Stimulated activated naive CD8-positive, alpha-beta T cell treated with anti-CD3 and anti-CD28 coated beads, Interleukin-15, amount 100 ng/mL, for 72 hours (primary cell): ENCODE measurements around the gene SMIM26.
"Not testable (repeated sequence)": the region's sequence is repeated elsewhere in the genome, so short reads cannot be mapped to it uniquely, and the experiment has no call there.

Experiments
- ATAC-seq: fragments of 150-1000 bp; cut with Tn5 transposase; 2 replicates; pipeline ENCODE4 v1.10.0; 2021; ENCODE audit warnings: mild to moderate bottlenecking, moderate library complexity
- DNase-seq, 2 donors: peaks; one replicate each; pipeline ENCODE4 v3.0.0; 2021 to 2022
- H3K27ac Mint-ChIP-seq, 2 donors: one replicate each; pipeline ENCODE4 v1.8.0; 2022; ENCODE audit warnings: mild to moderate bottlenecking in 2 of 2, mixed read lengths in 2 of 2, moderate library complexity in 2 of 2
- H3K27me3 Mint-ChIP-seq: one replicate; pipeline ENCODE4 v1.8.0; 2022; ENCODE audit warnings: mixed read lengths
- H3K4me1 Mint-ChIP-seq: one replicate; pipeline ENCODE4 v1.8.0; 2022; ENCODE audit warnings: mild to moderate bottlenecking, mixed read lengths
- H3K4me3 Mint-ChIP-seq, 2 donors: one replicate each; pipeline ENCODE4 v1.8.0; 2022; ENCODE audit warnings: mild to moderate bottlenecking in 2 of 2, mixed read lengths in 2 of 2, moderate library complexity in 1 of 2
- H3K9me3 Mint-ChIP-seq, 2 donors: one replicate each; pipeline ENCODE4 v1.8.0; 2022; ENCODE audit warnings: mixed read lengths in 2 of 2

SMIM26 gene

GRCh38 chr20:18566892-18567738 lies at the start of gene SMIM26:
Gene SMIM26 (plus strand): TSS chr20:18567432. CDS start chr20:18567479, 47 bp downstream.
- Mint-ChIP-seq H3K9me3 (peaks cover 4 to 11% of the 10 kb centered on the region in 2 donors), H3K27ac (peak within 1 kb of the TSS; percentile 99), H3K4me1 (peaks cover 15% of the 10 kb centered on the region), H3K27me3 (no peaks in the 10 kb centered on the region), H3K4me3 (peak within 1 kb of the TSS; percentile 82 to 95)
- DNase-seq = peak; percentile 90 to 96
- peak; percentile 99 for ATAC-seq

DNA sequence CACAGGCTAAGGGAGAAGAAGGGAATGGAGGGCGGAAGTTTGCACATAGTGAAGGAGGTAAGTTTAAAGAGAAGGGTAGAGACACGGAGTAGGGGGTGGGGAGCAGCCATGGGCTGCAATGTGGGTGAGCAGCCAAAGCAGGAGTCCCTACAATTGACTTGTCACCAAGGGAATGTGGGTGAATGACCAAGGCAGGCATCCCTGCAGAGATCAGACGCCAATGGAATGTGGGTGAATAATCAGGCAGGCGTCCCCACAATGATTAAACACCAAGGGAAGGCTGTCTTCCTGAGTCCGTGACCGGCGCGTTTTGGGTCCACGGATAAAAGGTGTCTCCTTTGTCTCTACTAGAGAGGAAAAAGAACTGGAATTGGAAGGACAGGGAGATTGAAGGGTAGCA lies 45.2 kb upstream of the SMIM26 start:
- H3K4me3 Mint-ChIP-seq, H3K9me3 Mint-ChIP-seq, H3K27me3 Mint-ChIP-seq, DNase-seq, H3K27ac Mint-ChIP-seq, ATAC-seq, H3K4me1 Mint-ChIP-seq: not testable (repeated sequence)

GRCh38 chr20:18523066-18523465 lies 44.2 kb upstream of the SMIM26 start:
- Mint-ChIP-seq H3K27me3 (no peaks in the 10 kb centered on the region), H3K9me3 (no peaks in the 10 kb centered on the region), H3K4me3 (no peak overlapping the region), H3K4me1 (no peaks in the 10 kb centered on the region), H3K27ac (peak overlapping the region in 1 of 2 donors; percentile 70)
- ATAC-seq (no peak), DNase-seq (no peak)

GRCh38 chr20:18524646-18525045 lies 42.6 kb upstream of the SMIM26 start:
- H3K4me3 Mint-ChIP-seq = no peak overlapping the region
- H3K9me3 Mint-ChIP-seq = no peaks in the 10 kb centered on the region
- no peak for ATAC-seq

DNA sequence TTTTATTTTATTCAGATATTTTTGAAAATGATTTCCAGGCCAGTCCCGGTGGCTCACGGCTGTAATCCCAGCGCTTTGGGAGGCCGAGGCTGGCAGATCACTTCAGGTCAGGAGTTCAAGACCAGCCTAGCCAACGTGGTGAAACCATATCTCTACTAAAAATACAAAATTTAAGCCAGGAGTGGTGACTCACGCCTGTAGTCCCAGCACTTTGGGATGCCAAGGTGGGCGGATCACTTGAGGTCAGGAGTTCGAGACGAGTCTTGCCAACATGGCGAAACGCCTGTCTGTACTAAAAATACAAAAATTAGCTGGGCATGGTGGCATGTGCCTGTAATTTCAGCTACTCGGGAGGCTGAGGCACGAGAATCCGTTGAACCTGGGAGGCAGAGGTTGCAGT lies 40.5 kb upstream of the SMIM26 start:
- H3K27ac Mint-ChIP-seq, DNase-seq, H3K4me3 Mint-ChIP-seq, ATAC-seq, H3K9me3 Mint-ChIP-seq, H3K27me3 Mint-ChIP-seq, H3K4me1 Mint-ChIP-seq: not testable (repeated sequence)

More at GRCh38 chr20:18524646-18525045, 42.6 kb upstream of the SMIM26 start:
- DNase-seq = no peak
- Mint-ChIP-seq H3K27me3 (no peaks in the 10 kb centered on the region), H3K4me1 (no peaks in the 10 kb centered on the region), H3K27ac (no peak overlapping the region)

DNA sequence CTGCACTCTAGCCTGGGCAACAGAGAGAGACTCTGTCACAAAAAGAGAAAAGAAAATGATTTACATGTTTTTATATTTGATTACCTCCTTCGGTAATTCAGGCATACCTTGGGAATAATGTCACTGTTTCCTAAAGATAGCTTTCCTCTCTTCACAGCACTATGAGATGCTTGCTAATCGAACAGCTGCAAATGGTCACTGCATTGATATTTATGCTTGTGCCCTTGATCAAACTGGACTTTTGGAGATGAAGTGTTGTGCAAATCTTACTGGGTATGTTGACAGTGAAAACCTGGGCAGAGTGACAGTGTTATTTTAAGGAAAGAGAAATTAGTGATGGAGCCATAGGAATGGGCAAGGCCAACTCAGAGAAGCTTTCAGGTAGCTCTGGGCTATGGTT lies 39.9 kb upstream of the SMIM26 start:
- H3K4me1 Mint-ChIP-seq = no peaks in the 10 kb centered on the region
- ATAC-seq (no peak), DNase-seq (no peak)
- H3K9me3 Mint-ChIP-seq = no peaks in the 10 kb centered on the region
- H3K27ac Mint-ChIP-seq = peak overlapping the region in 1 of 2 donors; percentile 61
- H3K27me3 Mint-ChIP-seq = no peaks in the 10 kb centered on the region
- no peak overlapping the region for H3K4me3 Mint-ChIP-seq

DNA sequence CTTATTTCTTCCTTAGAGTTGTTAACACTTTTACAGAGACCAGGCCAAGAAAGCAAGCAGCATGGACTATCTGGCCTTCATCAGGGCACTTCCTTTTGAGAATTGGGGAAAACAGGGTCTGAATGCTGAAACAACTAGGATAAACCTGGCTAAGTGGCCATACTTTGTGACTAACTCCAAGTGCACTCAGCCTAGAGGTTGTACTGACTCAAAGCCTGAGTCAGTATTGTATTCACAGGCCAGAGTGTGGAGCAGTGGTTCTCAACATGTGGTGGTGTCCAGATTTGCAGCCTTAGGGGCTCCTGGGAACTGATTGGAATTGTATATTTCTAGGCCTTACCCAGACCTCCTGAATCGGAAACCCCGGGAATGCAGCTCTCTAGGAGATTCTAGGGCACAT lies 39.4 kb upstream of the SMIM26 start:
- ATAC-seq (no peak), DNase-seq (no peak)
- Mint-ChIP-seq H3K9me3 (no peaks in the 10 kb centered on the region), H3K27me3 (no peaks in the 10 kb centered on the region), H3K4me3 (no peak overlapping the region), H3K27ac (peak overlapping the region in 1 of 2 donors; percentile 42), H3K4me1 (no peaks in the 10 kb centered on the region)

- no peaks in the 10 kb centered on the region for H3K27me3 Mint-ChIP-seq
- no peak overlapping the region for H3K27ac Mint-ChIP-seq
- DNase-seq = no peak
- H3K4me3 Mint-ChIP-seq = no peak overlapping the region
- no peak for ATAC-seq
- no peaks in the 10 kb centered on the region for H3K9me3 Mint-ChIP-seq
- H3K4me1 Mint-ChIP-seq = no peaks in the 10 kb centered on the region
These were observed 38.2 kb upstream of the SMIM26 start for GRCh38 chr20:18529041-18529440.

DNA sequence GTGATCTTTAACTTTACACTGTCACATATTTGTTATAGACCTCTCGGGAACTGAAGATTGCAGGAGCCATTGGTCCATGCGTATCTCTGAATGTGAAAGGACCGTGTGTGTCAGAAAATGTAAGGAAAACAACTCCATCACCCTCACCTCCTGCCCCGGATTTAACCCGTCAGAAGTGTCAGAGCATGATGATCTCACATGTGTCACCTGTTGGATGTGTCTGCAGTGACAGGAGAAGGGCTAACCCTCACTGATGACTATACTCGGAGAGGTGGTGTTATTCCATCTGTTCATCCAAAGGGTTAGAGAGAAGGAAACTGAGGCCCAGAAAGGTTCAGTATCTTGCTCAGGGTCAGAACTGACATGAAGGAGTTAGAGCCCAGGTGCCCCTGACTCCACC lies 34.6 kb upstream of the SMIM26 start:
- no peaks in the 10 kb centered on the region for H3K9me3 Mint-ChIP-seq
- H3K27me3 Mint-ChIP-seq = no peaks in the 10 kb centered on the region
- H3K27ac Mint-ChIP-seq = no peak overlapping the region
- ATAC-seq (no peak), DNase-seq (no peak)
- no peaks in the 10 kb centered on the region for H3K4me1 Mint-ChIP-seq
- H3K4me3 Mint-ChIP-seq = no peak overlapping the region

GRCh38 chr20:18533491-18533890 lies 33.7 kb upstream of the SMIM26 start:
- DNase-seq (no peak), ATAC-seq (no peak)
- no peaks in the 10 kb centered on the region for H3K4me1 Mint-ChIP-seq
- no peaks in the 10 kb centered on the region for H3K27me3 Mint-ChIP-seq
- H3K9me3 Mint-ChIP-seq = no peaks in the 10 kb centered on the region
- H3K4me3 Mint-ChIP-seq = no peak overlapping the region
- H3K27ac Mint-ChIP-seq = no peak overlapping the region

DNA sequence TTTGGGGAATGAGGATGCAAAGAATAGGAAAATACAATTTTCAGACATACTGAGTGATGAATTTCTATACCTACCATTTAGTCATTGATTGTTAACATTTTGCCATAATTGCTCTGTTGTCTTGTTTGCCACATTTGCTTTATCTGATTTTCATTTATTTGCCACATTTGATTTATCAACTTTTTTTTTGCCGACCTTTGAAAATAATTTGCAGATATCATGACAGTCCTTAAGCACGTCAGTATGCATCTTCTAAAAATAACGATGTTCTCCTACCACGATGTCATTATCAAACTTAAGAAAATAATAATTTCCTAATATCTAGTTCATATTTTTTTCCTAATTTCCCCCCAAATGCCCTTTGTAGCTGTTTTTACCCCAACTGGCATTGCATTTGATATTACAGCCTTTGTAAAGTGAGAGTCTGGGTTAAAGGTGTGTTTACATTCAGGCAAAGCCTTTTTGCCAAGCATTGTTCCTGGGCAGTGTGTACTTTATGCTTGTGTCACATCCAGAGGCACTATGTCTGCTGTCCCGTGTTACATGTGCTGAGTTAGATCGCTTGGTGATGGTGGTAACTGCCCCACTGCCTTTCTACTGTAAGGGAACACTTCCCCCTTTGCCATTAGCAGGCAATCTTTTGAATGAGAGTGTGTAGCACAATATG lies 33.1 kb upstream of the SMIM26 start:
- no peak for DNase-seq
- H3K9me3 Mint-ChIP-seq = no peaks in the 10 kb centered on the region
- H3K4me1 Mint-ChIP-seq = no peaks in the 10 kb centered on the region
- no peak for ATAC-seq
- H3K27me3 Mint-ChIP-seq = no peaks in the 10 kb centered on the region
- H3K4me3 Mint-ChIP-seq = no peak overlapping the region
- no peak overlapping the region for H3K27ac Mint-ChIP-seq

- Mint-ChIP-seq H3K9me3 (no peaks in the 10 kb centered on the region), H3K4me3 (no peak overlapping the region), H3K27ac (no peak overlapping the region), H3K4me1 (no peaks in the 10 kb centered on the region), H3K27me3 (no peaks in the 10 kb centered on the region)
- ATAC-seq (no peak), DNase-seq (no peak)
These were observed 29.6 kb upstream of the SMIM26 start for GRCh38 chr20:18537651-18538050.

DNA sequence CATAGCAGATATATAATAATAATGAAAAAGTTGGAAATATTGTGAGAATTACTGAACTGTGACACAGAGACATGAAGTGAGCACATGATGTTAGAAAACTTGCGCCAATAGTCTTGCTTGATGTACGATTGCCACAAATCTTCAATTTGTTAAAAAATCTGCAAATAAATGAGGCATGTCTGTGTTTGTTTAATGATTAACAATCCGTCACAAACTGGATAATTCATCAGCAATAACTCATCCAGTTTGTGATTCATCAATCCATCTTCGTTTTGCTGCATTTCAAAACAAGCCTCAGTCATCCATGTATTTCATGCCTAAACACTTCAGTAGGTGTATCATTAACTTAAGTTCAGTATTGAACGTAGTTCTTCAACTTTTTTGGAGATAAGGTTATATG lies 25.5 kb upstream of the SMIM26 start:
- H3K27me3 Mint-ChIP-seq = no peaks in the 10 kb centered on the region
- no peak overlapping the region for H3K27ac Mint-ChIP-seq
- DNase-seq (no peak), ATAC-seq (no peak)
- H3K9me3 Mint-ChIP-seq = no peaks in the 10 kb centered on the region
- H3K4me1 Mint-ChIP-seq = no peaks in the 10 kb centered on the region
- H3K4me3 Mint-ChIP-seq = no peak overlapping the region

- ATAC-seq = no peak
These were observed 24.0 kb upstream of the SMIM26 start for GRCh38 chr20:18543216-18543615.

DNA sequence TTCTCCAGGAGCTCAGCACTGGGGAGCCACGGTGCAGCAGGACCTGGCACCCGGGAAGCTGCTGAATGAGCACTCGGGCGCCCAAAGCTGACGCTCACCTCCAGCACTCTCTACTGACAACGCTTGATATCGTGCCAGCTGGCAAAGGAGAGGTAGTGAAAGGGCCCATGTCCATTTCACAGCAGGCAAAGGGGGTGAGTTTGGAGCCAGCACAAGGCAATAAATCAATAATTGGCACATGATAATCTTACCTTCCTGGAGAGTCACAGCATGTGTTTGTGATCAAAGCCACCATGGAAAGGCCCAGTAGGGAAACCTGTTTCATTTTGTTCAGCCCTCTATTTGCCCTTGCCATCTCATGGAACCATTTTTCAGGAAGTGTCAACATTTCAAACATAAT lies 23.3 kb upstream of the SMIM26 start:
- H3K27me3 Mint-ChIP-seq = no peaks in the 10 kb centered on the region
- no peak for ATAC-seq
- H3K4me1 Mint-ChIP-seq = no peaks in the 10 kb centered on the region
- no peak overlapping the region for H3K4me3 Mint-ChIP-seq
- DNase-seq = no peak
- peak overlapping the region in 1 of 2 donors; percentile 51 for H3K27ac Mint-ChIP-seq
- H3K9me3 Mint-ChIP-seq = no peaks in the 10 kb centered on the region

More at GRCh38 chr20:18543216-18543615, 24.0 kb upstream of the SMIM26 start:
- no peaks in the 10 kb centered on the region for H3K9me3 Mint-ChIP-seq
- H3K27ac Mint-ChIP-seq = peak overlapping the region; percentile 51 to 76
- DNase-seq = no peak
- H3K4me1 Mint-ChIP-seq = no peaks in the 10 kb centered on the region
- H3K4me3 Mint-ChIP-seq = no peak overlapping the region
- no peaks in the 10 kb centered on the region for H3K27me3 Mint-ChIP-seq

- no peaks in the 10 kb centered on the region for H3K4me1 Mint-ChIP-seq
- H3K27me3 Mint-ChIP-seq = no peaks in the 10 kb centered on the region
- H3K27ac Mint-ChIP-seq = no peak overlapping the region
- no peak for ATAC-seq
- no peaks in the 10 kb centered on the region for H3K9me3 Mint-ChIP-seq
- no peak for DNase-seq
- H3K4me3 Mint-ChIP-seq = no peak overlapping the region
These were observed 21.7 kb upstream of the SMIM26 start for GRCh38 chr20:18545566-18545965.
